HL-60 (cell line): Measurements from ENCODE around the gene SPATA20.

Experiments used
- DNase-seq, 2 experiments: peaks; one replicate each; pipeline ENCODE4 v3.0.0-alpha.2; 2010 to 2020; ENCODE audit warnings: low read depth in 1 of 2, low spot score in 1 of 2
- H3K27ac ChIP-seq: fragments of 250-450 bp; sonication (Bioruptor Pico); replicated peaks from 2 replicates; pipeline ENCODE4 v1.5.1; 2020; ENCODE audit warnings: mild to moderate bottlenecking, moderate library complexity
- H3K27me3 ChIP-seq: fragments of 250-450 bp; sonication (Bioruptor Pico); 2 replicates; pipeline ENCODE4 v1.5.1; 2021; ENCODE audit warnings: mild to moderate bottlenecking, moderate library complexity; ENCODE audit not compliant: insufficient read depth, poor library complexity, severe bottlenecking
- H3K4me3 ChIP-seq: replicated peaks from 2 replicates; pipeline ENCODE4 v1.5.1; 2011; ENCODE audit warnings: mild to moderate bottlenecking, control low read depth, low read length; ENCODE audit not compliant: insufficient read depth
- GABPA ChIP-seq: IDR thresholded peaks from 2 replicates; pipeline ENCODE4 v1.6.1; 2012; ENCODE audit warnings: low read depth
- POLR2AphosphoS5 ChIP-seq: IDR thresholded peaks from 2 replicates; pipeline ENCODE4 v1.6.1; 2012; ENCODE audit warnings: low read depth
- SPI1 ChIP-seq: IDR thresholded peaks from 2 replicates; pipeline ENCODE4 v1.6.1; 2012; ENCODE audit warnings: low read depth, mild to moderate bottlenecking, borderline replicate concordance
- TF ChIP-seq, protein P1 (sequence below): IDR thresholded peaks from 2 replicates; pipeline ENCODE4 v1.6.1; 2012; ENCODE audit warnings: low read depth; ENCODE audit not compliant: insufficient replicate concordance
- TF ChIP-seq, protein P2 (sequence below): IDR thresholded peaks from one replicate; pipeline ENCODE4 v1.5.1; 2011; ENCODE audit warnings: low read length, control low read depth, inconsistent platforms; ENCODE audit not compliant: insufficient read depth

The SPATA20 gene

DNA sequence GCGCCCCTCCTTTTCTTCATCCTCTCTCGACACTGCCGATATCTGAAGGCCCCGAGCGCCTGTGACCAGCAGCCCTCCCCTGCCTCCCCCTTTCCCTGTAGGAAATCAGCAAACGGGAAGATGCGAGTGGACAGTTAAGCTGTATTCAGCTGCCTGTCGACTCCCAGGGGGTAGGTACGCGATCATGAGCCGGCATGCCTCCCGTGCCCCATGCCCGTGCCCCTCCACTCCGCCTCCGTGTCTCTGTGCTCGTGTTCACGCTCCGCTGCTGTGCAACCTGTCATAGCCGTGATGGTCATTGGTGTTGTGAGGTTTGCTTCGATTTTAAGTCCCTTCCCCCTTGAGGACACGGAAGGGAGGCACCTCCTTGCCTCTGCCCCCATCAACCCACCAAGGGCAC, 47.9 kb downstream of the SPATA20 start:
- H3K4me3 ChIP-seq: no peak overlapping the region
- peaks cover 4% of the 10 kb centered on the region for H3K27me3 ChIP-seq
- no peak overlapping the region for H3K27ac ChIP-seq
- TF ChIP-seq, protein P1, sequence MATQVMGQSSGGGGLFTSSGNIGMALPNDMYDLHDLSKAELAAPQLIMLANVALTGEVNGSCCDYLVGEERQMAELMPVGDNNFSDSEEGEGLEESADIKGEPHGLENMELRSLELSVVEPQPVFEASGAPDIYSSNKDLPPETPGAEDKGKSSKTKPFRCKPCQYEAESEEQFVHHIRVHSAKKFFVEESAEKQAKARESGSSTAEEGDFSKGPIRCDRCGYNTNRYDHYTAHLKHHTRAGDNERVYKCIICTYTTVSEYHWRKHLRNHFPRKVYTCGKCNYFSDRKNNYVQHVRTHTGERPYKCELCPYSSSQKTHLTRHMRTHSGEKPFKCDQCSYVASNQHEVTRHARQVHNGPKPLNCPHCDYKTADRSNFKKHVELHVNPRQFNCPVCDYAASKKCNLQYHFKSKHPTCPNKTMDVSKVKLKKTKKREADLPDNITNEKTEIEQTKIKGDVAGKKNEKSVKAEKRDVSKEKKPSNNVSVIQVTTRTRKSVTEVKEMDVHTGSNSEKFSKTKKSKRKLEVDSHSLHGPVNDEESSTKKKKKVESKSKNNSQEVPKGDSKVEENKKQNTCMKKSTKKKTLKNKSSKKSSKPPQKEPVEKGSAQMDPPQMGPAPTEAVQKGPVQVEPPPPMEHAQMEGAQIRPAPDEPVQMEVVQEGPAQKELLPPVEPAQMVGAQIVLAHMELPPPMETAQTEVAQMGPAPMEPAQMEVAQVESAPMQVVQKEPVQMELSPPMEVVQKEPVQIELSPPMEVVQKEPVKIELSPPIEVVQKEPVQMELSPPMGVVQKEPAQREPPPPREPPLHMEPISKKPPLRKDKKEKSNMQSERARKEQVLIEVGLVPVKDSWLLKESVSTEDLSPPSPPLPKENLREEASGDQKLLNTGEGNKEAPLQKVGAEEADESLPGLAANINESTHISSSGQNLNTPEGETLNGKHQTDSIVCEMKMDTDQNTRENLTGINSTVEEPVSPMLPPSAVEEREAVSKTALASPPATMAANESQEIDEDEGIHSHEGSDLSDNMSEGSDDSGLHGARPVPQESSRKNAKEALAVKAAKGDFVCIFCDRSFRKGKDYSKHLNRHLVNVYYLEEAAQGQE: no peak
- TF ChIP-seq POLR2AphosphoS5: no peak
- TF ChIP-seq, protein P2, sequence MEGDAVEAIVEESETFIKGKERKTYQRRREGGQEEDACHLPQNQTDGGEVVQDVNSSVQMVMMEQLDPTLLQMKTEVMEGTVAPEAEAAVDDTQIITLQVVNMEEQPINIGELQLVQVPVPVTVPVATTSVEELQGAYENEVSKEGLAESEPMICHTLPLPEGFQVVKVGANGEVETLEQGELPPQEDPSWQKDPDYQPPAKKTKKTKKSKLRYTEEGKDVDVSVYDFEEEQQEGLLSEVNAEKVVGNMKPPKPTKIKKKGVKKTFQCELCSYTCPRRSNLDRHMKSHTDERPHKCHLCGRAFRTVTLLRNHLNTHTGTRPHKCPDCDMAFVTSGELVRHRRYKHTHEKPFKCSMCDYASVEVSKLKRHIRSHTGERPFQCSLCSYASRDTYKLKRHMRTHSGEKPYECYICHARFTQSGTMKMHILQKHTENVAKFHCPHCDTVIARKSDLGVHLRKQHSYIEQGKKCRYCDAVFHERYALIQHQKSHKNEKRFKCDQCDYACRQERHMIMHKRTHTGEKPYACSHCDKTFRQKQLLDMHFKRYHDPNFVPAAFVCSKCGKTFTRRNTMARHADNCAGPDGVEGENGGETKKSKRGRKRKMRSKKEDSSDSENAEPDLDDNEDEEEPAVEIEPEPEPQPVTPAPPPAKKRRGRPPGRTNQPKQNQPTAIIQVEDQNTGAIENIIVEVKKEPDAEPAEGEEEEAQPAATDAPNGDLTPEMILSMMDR: no peak
- no peak for TF ChIP-seq GABPA
- no peak for TF ChIP-seq SPI1
- no peak for DNase-seq

DNA sequence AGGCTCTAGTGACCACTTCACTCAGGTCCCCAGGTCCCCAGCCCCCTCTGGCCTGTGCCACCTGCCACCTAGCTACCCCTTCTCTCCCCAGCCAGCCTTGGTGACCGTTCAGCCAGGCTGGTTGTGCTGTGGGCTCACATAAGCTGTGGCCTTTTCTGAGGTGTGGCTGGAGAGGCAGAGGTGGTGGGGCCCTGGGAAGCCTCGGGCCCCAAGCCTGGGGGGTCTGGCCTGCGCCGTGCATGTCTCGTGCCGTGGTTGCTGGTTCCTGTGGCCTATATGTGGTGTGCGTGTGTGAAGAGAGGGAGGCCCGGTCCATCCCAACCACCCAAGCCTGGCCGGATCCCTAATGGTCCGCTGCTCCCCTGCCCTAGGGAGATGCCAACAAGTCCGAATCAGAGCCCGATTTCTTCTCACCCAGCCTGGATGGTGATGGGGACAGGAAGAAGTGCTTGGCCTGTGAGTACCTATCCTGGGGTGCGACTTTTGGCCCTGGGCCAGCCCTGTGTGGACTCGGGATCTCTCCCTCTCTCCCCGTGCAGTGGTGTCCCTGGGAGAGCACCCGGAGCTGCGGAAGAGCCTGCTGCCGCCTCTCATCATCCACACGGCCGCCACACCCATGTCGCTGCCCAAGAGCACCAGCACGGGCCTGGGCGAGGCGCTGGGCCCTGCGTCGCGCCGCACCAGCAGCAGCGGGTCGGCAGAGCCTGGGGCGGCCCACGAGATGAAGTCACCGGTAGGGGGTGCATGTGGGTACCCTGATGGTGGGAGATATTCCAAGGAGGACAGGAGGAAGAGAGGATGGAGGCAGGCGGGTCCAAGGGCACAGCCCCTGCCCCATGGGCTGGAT, 49.4 kb downstream of the SPATA20 start:
- H3K4me3 ChIP-seq: no peak overlapping the region
- no peak for TF ChIP-seq POLR2AphosphoS5
- TF ChIP-seq, protein P2: no peak
- TF ChIP-seq, protein P1: no peak
- TF ChIP-seq GABPA: no peak
- no peak for TF ChIP-seq SPI1
- no peak for DNase-seq
- no peak overlapping the region for H3K27ac ChIP-seq
- peaks cover 4% of the 10 kb centered on the region for H3K27me3 ChIP-seq

DNA sequence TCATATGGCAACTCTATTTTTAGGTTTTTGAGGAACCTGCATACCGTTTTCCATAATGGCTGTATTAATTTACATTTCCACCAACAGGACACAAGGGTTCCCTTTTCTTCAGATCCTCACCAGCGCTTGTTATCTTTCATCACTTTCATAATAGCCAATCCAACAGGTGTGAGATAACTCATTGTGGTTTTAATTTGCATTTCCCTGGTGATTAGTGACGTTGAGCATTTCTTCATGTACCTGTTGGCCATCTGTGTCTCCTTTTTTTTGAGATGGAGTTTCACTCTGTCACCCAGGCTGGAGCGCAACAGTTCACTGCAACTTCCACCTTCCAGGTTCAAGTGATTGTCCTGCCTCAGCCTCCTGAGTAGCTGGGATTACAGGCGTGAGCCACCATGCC, 51.5 kb downstream of the SPATA20 start:
- H3K27ac ChIP-seq: no peak overlapping the region
- no peak for TF ChIP-seq GABPA
- TF ChIP-seq, protein P2: no peak
- TF ChIP-seq SPI1: no peak
- DNase-seq: no peak
- no peak overlapping the region for H3K4me3 ChIP-seq
- H3K27me3 ChIP-seq: peaks cover 4% of the 10 kb centered on the region

DNA sequence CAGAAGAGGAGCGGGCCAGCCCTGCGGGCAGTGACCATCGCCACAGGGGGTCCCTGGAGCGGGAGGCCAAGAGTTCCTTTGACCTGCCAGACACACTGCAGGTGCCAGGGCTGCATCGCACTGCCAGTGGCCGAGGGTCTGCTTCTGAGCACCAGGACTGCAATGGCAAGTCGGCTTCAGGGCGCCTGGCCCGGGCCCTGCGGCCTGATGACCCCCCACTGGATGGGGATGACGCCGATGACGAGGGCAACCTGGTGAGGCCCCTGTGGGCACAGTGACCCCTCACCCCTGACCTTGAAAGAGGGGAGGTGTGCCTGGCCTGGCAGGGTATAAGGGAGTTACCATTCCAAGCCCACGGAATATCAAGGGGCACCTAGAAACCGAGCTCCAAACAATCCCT, 52.6 kb downstream of the SPATA20 start:
- Histone ChIP-seq H3K27me3 (peaks cover 13% of the 10 kb centered on the region), H3K4me3 (no peak overlapping the region), H3K27ac (no peak overlapping the region)
- TF ChIP-seq POLR2AphosphoS5 (no peak), SPI1 (no peak), GABPA (no peak)
- TF ChIP-seq, protein P2: no peak
- TF ChIP-seq, protein P1: no peak
- no peak for DNase-seq
